GM19468 (cell line): ENCODE data around the gene LRMDA.
"Not testable (repeated sequence)": the region's sequence is repeated elsewhere in the genome, so short reads cannot be mapped to it uniquely, and the experiment has no call there.

Source experiments
- ATAC-seq: cut with Tn5 transposase; IDR thresholded peaks from one replicate; pipeline ENCODE4 v1.9.1; 2021; ENCODE audit warnings: mild to moderate bottlenecking, moderate library complexity, moderate number of reproducible peaks; ENCODE audit not compliant: unreplicated experiment; ENCODE audit errors: extremely low read depth

The LRMDA gene

DNA sequence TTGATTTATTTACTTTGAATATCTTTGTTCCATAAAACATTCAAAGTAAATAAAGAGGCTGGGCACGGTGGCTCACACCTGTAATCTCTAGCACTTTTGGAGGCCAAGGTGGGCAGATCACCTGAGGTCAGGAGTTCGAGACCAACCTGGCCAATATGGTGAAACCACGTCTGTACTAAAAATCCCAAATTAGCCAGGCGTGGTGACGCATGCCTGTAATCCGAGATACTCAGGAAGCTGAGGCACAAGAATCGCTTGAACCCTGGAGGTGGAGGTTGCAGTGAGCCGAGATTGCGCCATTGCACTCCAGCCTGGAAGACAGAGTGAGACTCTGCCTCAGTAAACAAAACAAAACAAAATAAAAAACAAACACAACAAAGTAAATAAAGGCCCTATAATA is 1153.0 kb downstream of the LRMDA start:
- not testable (repeated sequence) for ATAC-seq
